Osteocyte (in vitro differentiated cells): ENCODE data around the gene SORBS1. TPM values are rescaled to one million over a fixed set of nuclear protein-coding genes. Genes with fewer than 3 reads are reported as not detected.

Experiments
- DNase-seq: peaks from one replicate; pipeline ENCODE4 v3.0.0; 2021; ENCODE audit warnings: mixed read lengths; ENCODE audit not compliant: unreplicated experiment; ENCODE audit errors: extremely low spot score
- H3K27ac Mint-ChIP-seq: one replicate; pipeline ENCODE4 v1.8.0; 2021; ENCODE audit warnings: mild to moderate bottlenecking, mixed read lengths; ENCODE audit not compliant: unreplicated experiment
- H3K27me3 Mint-ChIP-seq: one replicate; pipeline ENCODE4 v1.8.0; 2021; ENCODE audit warnings: mixed read lengths; ENCODE audit not compliant: unreplicated experiment
- H3K36me3 Mint-ChIP-seq: one replicate; pipeline ENCODE4 v1.8.0; 2021; ENCODE audit warnings: mixed read lengths; ENCODE audit not compliant: unreplicated experiment
- H3K4me1 Mint-ChIP-seq: one replicate; pipeline ENCODE4 v1.8.0; 2021; ENCODE audit warnings: mixed read lengths; ENCODE audit not compliant: unreplicated experiment
- H3K4me3 Mint-ChIP-seq: one replicate; pipeline ENCODE4 v1.8.0; 2021; ENCODE audit warnings: mild to moderate bottlenecking, moderate library complexity, mixed read lengths; ENCODE audit not compliant: unreplicated experiment
- H3K9me3 Mint-ChIP-seq: one replicate; pipeline ENCODE4 v1.8.0; 2021; ENCODE audit warnings: mixed read lengths; ENCODE audit not compliant: unreplicated experiment
- total RNA-seq: library from RNA; stranded (reverse); gene quantifications from 2 replicates; pipeline ENCODE4 v1.2.1, GENCODE V29; 2021
- TF ChIP-seq, protein P1 (sequence below): fragments of 200-600 bp; sonication (generic); IDR thresholded peaks from 2 replicates; pipeline ENCODE4 v1.5.0; 2021; ENCODE audit warnings: antibody characterized with exemption, mild to moderate bottlenecking, moderate library complexity

The SORBS1 gene
- total RNA-seq, 1 donor from 2014 or later, result 1.7 TPM

DNA sequence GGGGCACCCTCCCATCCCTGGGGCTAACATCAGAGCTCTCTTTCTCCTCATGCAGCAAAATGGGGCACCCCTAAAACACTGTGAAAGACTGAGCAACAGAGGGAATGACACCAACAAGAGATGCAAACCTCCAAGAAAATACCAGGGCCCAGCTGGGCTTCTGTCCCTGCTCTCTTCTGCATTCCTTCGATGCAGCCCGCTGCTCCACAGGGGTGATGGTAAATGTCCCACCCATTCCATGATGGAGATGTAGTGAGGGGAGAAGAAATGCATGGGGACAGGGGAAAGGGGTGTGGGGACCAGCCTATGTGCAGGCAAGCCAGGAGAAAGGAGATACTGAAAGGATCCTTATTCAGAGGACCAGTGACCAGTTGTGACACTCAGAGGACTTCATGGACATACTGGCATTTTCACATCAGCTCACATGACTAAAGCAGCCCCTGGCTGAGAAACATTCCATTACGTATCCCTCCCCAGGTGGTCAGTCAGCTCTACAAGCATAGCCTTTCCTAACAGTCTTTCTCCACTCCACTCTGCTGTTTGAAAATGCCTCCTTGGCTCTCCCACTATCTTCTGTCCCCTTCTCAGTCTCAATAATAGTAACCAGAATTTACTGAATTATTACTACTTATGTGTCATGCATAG, 13.3 kb downstream of the SORBS1 start:
- no peak overlapping the region for H3K4me3 Mint-ChIP-seq
- no peaks in the 10 kb centered on the region for H3K36me3 Mint-ChIP-seq
- H3K27me3 Mint-ChIP-seq, result peaks cover 16% of the 10 kb centered on the region
- DNase-seq, result no peak
- H3K27ac Mint-ChIP-seq, result no peak overlapping the region
- H3K4me1 Mint-ChIP-seq, result no peaks in the 10 kb centered on the region
- peaks cover 3% of the 10 kb centered on the region for H3K9me3 Mint-ChIP-seq
- TF ChIP-seq, protein P1, sequence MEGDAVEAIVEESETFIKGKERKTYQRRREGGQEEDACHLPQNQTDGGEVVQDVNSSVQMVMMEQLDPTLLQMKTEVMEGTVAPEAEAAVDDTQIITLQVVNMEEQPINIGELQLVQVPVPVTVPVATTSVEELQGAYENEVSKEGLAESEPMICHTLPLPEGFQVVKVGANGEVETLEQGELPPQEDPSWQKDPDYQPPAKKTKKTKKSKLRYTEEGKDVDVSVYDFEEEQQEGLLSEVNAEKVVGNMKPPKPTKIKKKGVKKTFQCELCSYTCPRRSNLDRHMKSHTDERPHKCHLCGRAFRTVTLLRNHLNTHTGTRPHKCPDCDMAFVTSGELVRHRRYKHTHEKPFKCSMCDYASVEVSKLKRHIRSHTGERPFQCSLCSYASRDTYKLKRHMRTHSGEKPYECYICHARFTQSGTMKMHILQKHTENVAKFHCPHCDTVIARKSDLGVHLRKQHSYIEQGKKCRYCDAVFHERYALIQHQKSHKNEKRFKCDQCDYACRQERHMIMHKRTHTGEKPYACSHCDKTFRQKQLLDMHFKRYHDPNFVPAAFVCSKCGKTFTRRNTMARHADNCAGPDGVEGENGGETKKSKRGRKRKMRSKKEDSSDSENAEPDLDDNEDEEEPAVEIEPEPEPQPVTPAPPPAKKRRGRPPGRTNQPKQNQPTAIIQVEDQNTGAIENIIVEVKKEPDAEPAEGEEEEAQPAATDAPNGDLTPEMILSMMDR, result no peak

GRCh38 chr10:95547197-95547596, 14.0 kb downstream of the SORBS1 start:
- no peak for DNase-seq
- no peak overlapping the region for H3K27ac Mint-ChIP-seq
- TF ChIP-seq, protein P1, result no peak
- H3K36me3 Mint-ChIP-seq, result no peaks in the 10 kb centered on the region
- H3K4me3 Mint-ChIP-seq, result no peak overlapping the region
- H3K9me3 Mint-ChIP-seq, result no peaks in the 10 kb centered on the region
- H3K4me1 Mint-ChIP-seq, result no peaks in the 10 kb centered on the region
- peaks cover 16% of the 10 kb centered on the region for H3K27me3 Mint-ChIP-seq

- H3K27ac Mint-ChIP-seq, result no peak overlapping the region
- TF ChIP-seq, protein P1, result no peak
- DNase-seq, result no peak
- H3K4me1 Mint-ChIP-seq, result no peaks in the 10 kb centered on the region
- H3K4me3 Mint-ChIP-seq, result no peak overlapping the region
- H3K36me3 Mint-ChIP-seq, result no peaks in the 10 kb centered on the region
- H3K9me3 Mint-ChIP-seq, result no peaks in the 10 kb centered on the region
- H3K27me3 Mint-ChIP-seq, result peaks cover 22% of the 10 kb centered on the region
Observed at GRCh38 chr10:95545981-95546380, 15.2 kb downstream of the SORBS1 start.

DNA sequence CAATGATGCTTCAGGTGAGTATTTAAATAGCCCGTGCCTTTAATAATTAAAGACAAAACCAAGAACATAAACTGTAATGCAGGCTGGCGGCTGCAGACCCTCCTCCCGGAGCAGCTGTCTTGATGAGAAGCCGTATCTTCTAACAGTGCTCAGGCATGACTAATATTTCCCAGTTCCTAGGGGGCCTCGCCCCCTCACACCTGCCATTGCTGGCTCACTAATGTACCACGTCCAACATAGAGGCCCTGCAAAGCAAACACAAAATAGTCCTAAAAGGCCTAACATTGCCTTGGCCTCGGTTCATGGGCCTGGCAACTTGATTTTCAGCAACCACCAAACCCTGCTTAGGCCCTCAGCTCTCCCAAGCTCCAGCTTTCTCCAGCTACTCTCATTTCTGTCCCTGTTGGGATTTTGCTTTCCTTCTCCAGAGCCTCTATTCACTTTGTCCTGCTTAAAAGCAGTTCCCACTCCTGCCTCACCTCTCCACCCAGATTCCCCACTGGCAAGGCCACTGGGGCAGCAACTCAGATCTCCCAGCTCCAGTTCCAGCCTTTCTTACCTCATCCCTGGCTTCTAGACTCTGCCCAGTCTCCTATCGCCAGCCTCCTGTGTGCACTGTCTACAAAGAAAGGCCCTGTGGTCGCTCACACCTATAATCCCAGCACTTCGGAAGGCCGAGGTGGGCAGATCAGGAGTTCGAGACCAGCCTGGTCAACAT, 16.2 kb downstream of the SORBS1 start:
- H3K4me3 Mint-ChIP-seq, result no peak overlapping the region
- TF ChIP-seq, protein P1, result no peak
- no peaks in the 10 kb centered on the region for H3K9me3 Mint-ChIP-seq
- H3K27ac Mint-ChIP-seq, result no peak overlapping the region
- no peaks in the 10 kb centered on the region for H3K36me3 Mint-ChIP-seq
- H3K27me3 Mint-ChIP-seq, result peaks cover 23% of the 10 kb centered on the region
- H3K4me1 Mint-ChIP-seq, result no peaks in the 10 kb centered on the region
- DNase-seq, result no peak

DNA sequence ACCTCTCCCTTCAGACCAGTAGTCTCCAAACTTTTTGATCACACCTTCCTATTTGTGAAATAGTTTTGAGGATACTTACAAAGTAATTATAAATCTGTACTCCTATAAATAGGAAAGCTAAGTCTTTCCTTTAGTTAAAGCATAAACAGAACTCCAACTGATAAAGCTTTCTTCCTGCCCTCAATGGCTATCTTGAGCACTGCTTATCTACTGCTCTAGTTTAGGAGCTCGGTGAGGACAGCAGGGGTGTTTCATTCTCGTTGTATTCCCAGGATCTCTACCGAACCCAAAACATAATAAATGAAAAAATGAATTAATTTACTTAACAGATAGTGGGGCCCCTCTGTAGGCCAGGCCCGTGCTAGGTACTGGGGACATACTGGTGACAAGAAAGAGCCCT, 17.7 kb downstream of the SORBS1 start:
- Mint-ChIP-seq H3K9me3 (no peaks in the 10 kb centered on the region), H3K27me3 (peaks cover 16% of the 10 kb centered on the region), H3K36me3 (no peaks in the 10 kb centered on the region), H3K27ac (no peak overlapping the region), H3K4me1 (no peaks in the 10 kb centered on the region), H3K4me3 (no peak overlapping the region)
- DNase-seq, result no peak
- TF ChIP-seq, protein P1, result no peak
